AG04450 (cell line): Measurements from ENCODE around the gene FADD. TPM values are rescaled to one million over a fixed set of nuclear protein-coding genes. Genes with fewer than 3 reads are reported as not detected.

ENCODE experiments used
- CTCF ChIA-PET: fragments of 300-600, 350-600 bp; formaldehyde crosslinking; extraction: SDS; loops from one replicate; lab custom pipeline; 2022; ENCODE audit warnings: antibody characterized with exemption, inconsistent platforms; lab: Charles Lee
- POLR2A ChIA-PET: fragments of 350-600 bp; formaldehyde crosslinking; extraction: SDS; loops from one replicate; lab custom pipeline; 2021; ENCODE audit warnings: antibody characterized with exemption, inconsistent platforms; lab: Yijun Ruan, JAX
- DNase-seq: peaks from one replicate; pipeline ENCODE4 v3.0.0-alpha.2; 2011; ENCODE audit warnings: low read depth, low spot score
- H3K27ac ChIP-seq: one replicate; pipeline ENCODE4 v1.5.1; 2012; ENCODE audit warnings: low read depth, low read length, control low read depth
- H3K27me3 ChIP-seq: one replicate; pipeline ENCODE4 v1.6.0; 2012; ENCODE audit warnings: low read length; ENCODE audit not compliant: control insufficient read depth, insufficient read depth
- H3K4me3 ChIP-seq: 2 replicates; pipeline ENCODE4 v1.5.1; 2011; ENCODE audit warnings: mild to moderate bottlenecking, low read depth, low read length, control low read depth
- H3K9me3 ChIP-seq: 2 replicates; pipeline ENCODE4 v1.5.1; 2012; ENCODE audit warnings: low read length; ENCODE audit not compliant: control insufficient read depth, insufficient read depth
- polyA plus RNA-seq: library from polyadenylated mRNA; depleted of rRNA; stranded (reverse); fragments of >200 nt; gene quantifications from 2 replicates; pipeline ENCODE4 v1.2.3, GENCODE V29; 2011
- TF ChIP-seq, protein P1 (sequence below): IDR thresholded peaks from 2 replicates; pipeline ENCODE4 v1.5.1; 2011; ENCODE audit warnings: low read depth, low read length, control low read depth, inconsistent platforms

FADD gene
- polyA plus RNA-seq, 1 experiment = 29.3 TPM

DNA sequence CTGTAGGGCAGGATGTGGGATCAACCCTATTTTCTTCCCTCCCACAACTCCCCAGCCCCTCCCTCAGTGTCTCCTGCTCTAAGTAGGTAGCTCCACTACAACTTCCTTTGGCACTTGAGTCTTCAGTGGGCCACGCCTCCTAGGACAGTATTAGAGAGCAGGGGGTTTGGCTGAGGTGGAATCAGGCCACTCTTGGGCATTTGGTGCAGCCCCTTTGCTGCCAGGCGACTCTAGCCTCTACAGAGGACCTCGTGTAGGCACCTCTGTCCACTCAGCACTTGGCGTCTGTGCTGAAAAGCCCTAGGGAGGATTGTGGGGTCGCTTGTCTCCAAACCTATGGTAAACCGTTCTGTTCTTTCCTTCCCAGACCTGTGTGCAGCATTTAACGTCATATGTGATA, 2.7 kb downstream of the FADD start:
- H3K27me3 ChIP-seq = no peaks in the 10 kb centered on the region
- CTCF ChIA-PET = interaction anchor here (0.5 kb wide), 1 partner anchor 57 kb away, joined by 5 read pairs; no protein-coding TSS in a partner anchor
- H3K4me3 ChIP-seq = no peak overlapping the region
- no peak for DNase-seq
- POLR2A ChIA-PET = interaction anchor here (0.5 kb wide), 1 partner anchor 119 kb away, joined by 3 read pairs; no protein-coding TSS in a partner anchor
- no peak overlapping the region for H3K27ac ChIP-seq
- H3K9me3 ChIP-seq = no peaks in the 10 kb centered on the region
- TF ChIP-seq, protein P1, sequence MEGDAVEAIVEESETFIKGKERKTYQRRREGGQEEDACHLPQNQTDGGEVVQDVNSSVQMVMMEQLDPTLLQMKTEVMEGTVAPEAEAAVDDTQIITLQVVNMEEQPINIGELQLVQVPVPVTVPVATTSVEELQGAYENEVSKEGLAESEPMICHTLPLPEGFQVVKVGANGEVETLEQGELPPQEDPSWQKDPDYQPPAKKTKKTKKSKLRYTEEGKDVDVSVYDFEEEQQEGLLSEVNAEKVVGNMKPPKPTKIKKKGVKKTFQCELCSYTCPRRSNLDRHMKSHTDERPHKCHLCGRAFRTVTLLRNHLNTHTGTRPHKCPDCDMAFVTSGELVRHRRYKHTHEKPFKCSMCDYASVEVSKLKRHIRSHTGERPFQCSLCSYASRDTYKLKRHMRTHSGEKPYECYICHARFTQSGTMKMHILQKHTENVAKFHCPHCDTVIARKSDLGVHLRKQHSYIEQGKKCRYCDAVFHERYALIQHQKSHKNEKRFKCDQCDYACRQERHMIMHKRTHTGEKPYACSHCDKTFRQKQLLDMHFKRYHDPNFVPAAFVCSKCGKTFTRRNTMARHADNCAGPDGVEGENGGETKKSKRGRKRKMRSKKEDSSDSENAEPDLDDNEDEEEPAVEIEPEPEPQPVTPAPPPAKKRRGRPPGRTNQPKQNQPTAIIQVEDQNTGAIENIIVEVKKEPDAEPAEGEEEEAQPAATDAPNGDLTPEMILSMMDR = no peak

DNA sequence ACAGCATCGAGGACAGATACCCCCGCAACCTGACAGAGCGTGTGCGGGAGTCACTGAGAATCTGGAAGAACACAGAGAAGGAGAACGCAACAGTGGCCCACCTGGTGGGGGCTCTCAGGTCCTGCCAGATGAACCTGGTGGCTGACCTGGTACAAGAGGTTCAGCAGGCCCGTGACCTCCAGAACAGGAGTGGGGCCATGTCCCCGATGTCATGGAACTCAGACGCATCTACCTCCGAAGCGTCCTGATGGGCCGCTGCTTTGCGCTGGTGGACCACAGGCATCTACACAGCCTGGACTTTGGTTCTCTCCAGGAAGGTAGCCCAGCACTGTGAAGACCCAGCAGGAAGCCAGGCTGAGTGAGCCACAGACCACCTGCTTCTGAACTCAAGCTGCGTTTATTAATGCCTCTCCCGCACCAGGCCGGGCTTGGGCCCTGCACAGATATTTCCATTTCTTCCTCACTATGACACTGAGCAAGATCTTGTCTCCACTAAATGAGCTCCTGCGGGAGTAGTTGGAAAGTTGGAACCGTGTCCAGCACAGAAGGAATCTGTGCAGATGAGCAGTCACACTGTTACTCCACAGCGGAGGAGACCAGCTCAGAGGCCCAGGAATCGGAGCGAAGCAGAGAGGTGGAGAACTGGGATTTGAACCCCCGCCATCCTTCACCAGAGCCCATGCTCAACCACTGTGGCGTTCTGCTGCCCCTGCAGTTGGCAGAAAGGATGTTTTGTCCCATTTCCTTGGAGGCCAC, 3.3 kb downstream of the FADD start:
- TF ChIP-seq, protein P1 = no peak
- ChIA-PET POLR2A (interaction anchor here (0.5 kb wide), 1 partner anchor 119 kb away, joined by 3 read pairs; no protein-coding TSS in a partner anchor), CTCF (interaction anchor here (0.5 kb wide), 1 partner anchor 56 kb away, joined by 5 read pairs; no protein-coding TSS in a partner anchor)
- H3K27me3 ChIP-seq = no peaks in the 10 kb centered on the region
- H3K9me3 ChIP-seq = no peaks in the 10 kb centered on the region
- H3K4me3 ChIP-seq = no peak overlapping the region
- DNase-seq = no peak
- H3K27ac ChIP-seq = no peak overlapping the region

DNA sequence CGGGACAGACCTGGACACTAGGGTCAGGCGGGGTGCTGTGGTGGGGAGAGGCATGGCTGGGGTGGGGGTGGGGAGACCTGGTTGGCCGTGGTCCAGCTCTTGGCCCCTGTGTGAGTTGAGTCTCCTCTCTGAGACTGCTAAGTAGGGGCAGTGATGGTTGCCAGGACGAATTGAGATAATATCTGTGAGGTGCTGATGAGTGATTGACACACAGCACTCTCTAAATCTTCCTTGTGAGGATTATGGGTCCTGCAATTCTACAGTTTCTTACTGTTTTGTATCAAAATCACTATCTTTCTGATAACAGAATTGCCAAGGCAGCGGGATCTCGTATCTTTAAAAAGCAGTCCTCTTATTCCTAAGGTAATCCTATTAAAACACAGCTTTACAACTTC, 3.9 kb downstream of the FADD start:
- no peak overlapping the region for H3K27ac ChIP-seq
- H3K9me3 ChIP-seq = no peaks in the 10 kb centered on the region
- H3K27me3 ChIP-seq = no peaks in the 10 kb centered on the region
- H3K4me3 ChIP-seq = no peak overlapping the region
- TF ChIP-seq, protein P1 = no peak
- CTCF ChIA-PET = no interaction called here
- DNase-seq = no peak
- POLR2A ChIA-PET = no interaction called here

DNA sequence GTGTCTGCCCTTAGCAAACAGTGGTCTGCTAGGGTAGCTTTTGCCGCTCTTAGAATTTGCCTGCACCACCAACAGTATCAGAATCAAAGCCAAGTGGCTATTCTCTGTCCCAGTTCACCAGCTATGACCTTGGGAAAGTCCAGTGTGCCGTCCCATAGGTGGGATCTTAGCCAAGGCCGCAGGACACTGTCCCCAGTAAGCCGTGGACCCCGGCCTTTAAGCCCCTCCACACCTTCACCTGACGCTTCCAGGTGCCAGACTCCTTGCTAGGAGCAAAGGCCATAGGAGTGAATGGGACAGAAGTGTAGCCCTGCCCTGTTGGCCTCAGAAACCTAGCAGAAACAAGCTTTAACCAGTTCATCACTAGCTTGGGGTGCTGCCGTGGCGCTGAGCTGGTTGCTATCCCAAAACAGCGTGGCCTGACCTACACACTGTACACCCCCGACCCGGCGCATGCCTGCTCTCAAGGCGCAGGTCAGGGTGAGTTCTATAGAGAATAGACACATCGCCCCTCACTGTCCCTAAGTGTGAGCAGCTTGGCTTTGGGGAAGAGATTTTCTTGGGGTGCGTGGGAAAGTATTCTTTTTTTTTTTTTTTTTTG, 4.5 kb downstream of the FADD start:
- DNase-seq = no peak
- TF ChIP-seq, protein P1 = no peak
- H3K27ac ChIP-seq = no peak overlapping the region
- no peaks in the 10 kb centered on the region for H3K27me3 ChIP-seq
- no peak overlapping the region for H3K4me3 ChIP-seq
- ChIA-PET CTCF (no interaction called here), POLR2A (interaction anchor here (0.7 kb wide), 1 partner anchor 54 kb away, joined by 6 read pairs; no protein-coding TSS in a partner anchor)
- H3K9me3 ChIP-seq = no peaks in the 10 kb centered on the region

DNA sequence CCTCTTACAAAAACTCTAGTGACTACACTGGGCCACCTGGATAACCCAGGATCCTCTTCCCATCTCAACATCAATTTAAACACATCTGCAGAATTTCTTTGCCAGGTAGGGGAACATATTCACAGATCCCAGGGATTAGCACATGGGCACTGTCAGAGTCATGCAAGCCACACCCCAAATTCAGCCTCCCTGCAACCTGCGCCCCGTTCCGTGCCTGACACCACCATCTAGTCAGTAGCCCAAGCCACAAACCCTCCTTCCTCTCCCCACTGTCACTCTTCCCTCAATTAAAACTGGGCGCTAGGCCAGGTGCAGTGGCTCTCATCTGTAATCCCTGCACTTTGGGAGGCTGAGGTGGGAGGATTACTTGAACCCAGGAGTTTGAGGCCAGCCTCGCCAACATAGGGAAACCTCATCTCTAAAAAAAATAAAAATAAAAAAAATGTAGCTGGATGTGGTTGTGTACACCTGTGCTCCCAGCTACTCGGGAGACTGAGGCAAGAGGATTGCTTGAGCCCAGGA, 6.4 kb downstream of the FADD start:
- ChIA-PET CTCF (no interaction called here), POLR2A (no interaction called here)
- H3K27me3 ChIP-seq = no peaks in the 10 kb centered on the region
- H3K4me3 ChIP-seq = no peak overlapping the region
- no peak for DNase-seq
- no peak overlapping the region for H3K27ac ChIP-seq
- TF ChIP-seq, protein P1 = no peak
- no peaks in the 10 kb centered on the region for H3K9me3 ChIP-seq
